Measurements from ENCODE around the gene STX10.
A peak's percentile ranks its signal among the peaks of the same experiment; 100 is the strongest.

The STX10 gene

DNA sequence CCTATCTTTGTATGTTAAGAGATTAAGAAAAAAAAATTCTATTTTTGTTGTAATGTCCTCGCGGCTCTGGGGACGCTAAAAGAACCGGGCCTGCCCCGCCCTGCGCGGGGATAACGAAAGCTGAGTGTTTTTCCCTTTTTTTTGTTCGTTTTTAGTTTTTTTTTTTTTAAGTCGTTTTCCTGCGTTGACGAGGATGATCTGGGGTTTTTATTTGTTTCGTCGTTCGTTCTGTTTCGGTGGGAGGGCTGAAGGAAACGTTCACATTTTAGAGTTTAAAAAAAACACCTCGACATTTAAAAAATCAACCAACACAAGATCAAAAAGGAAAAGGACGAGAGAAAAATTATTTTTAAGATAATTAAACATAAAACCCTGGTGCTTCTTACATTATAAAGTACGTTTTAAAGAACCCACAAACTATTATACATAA lies 53.1 kb downstream of the STX10 start:
- no peaks in the 10 kb centered on the region for H3K9me3 ChIP-seq (ENCODE audit: control insufficient read depth, insufficient read depth, low read length)
- H3K4me2 ChIP-seq (ENCODE audit: low read length): peak overlapping the region; percentile 98
- no peaks in the 10 kb centered on the region; the same call in 1 of the 2 replicates for H4K20me1 ChIP-seq (ENCODE audit: control insufficient read depth, insufficient read depth, low read depth, low read length)
- H3K79me2 ChIP-seq (ENCODE audit: control insufficient read depth, low read length): peaks cover 51% of the 10 kb centered on the region
- H3K27me3 ChIP-seq (ENCODE audit: control insufficient read depth, low read length): no peaks in the 10 kb centered on the region
- TF ChIP-seq, protein P1, sequence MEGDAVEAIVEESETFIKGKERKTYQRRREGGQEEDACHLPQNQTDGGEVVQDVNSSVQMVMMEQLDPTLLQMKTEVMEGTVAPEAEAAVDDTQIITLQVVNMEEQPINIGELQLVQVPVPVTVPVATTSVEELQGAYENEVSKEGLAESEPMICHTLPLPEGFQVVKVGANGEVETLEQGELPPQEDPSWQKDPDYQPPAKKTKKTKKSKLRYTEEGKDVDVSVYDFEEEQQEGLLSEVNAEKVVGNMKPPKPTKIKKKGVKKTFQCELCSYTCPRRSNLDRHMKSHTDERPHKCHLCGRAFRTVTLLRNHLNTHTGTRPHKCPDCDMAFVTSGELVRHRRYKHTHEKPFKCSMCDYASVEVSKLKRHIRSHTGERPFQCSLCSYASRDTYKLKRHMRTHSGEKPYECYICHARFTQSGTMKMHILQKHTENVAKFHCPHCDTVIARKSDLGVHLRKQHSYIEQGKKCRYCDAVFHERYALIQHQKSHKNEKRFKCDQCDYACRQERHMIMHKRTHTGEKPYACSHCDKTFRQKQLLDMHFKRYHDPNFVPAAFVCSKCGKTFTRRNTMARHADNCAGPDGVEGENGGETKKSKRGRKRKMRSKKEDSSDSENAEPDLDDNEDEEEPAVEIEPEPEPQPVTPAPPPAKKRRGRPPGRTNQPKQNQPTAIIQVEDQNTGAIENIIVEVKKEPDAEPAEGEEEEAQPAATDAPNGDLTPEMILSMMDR (IDR thresholded peaks at IDR 0.05; ENCODE audit: low read depth, low read length, poor library complexity, severe bottlenecking): no peak
- no peak for TF ChIP-seq EZH2phosphoT487 (IDR thresholded peaks at IDR 0.05; ENCODE audit: borderline replicate concordance, low read length)
- H3K36me3 ChIP-seq (ENCODE audit: control insufficient read depth, low read length): peaks cover 32% of the 10 kb centered on the region
- H3K4me1 ChIP-seq (ENCODE audit: control insufficient read depth, low read length): peaks cover 80% of the 10 kb centered on the region
- peaks cover 39% of the 10 kb centered on the region for H3F3A ChIP-seq (ENCODE audit: control insufficient read depth, insufficient read depth)
- H3K4me3 ChIP-seq (ENCODE audit: low read length): peak overlapping the region; percentile 88
- H3K27ac ChIP-seq (ENCODE audit: low read depth, low read length): peak overlapping the region; percentile 87
- H3K9me2 ChIP-seq (replicated peaks; ENCODE audit: control insufficient read depth, low read length): no peaks in the 10 kb centered on the region

DNA sequence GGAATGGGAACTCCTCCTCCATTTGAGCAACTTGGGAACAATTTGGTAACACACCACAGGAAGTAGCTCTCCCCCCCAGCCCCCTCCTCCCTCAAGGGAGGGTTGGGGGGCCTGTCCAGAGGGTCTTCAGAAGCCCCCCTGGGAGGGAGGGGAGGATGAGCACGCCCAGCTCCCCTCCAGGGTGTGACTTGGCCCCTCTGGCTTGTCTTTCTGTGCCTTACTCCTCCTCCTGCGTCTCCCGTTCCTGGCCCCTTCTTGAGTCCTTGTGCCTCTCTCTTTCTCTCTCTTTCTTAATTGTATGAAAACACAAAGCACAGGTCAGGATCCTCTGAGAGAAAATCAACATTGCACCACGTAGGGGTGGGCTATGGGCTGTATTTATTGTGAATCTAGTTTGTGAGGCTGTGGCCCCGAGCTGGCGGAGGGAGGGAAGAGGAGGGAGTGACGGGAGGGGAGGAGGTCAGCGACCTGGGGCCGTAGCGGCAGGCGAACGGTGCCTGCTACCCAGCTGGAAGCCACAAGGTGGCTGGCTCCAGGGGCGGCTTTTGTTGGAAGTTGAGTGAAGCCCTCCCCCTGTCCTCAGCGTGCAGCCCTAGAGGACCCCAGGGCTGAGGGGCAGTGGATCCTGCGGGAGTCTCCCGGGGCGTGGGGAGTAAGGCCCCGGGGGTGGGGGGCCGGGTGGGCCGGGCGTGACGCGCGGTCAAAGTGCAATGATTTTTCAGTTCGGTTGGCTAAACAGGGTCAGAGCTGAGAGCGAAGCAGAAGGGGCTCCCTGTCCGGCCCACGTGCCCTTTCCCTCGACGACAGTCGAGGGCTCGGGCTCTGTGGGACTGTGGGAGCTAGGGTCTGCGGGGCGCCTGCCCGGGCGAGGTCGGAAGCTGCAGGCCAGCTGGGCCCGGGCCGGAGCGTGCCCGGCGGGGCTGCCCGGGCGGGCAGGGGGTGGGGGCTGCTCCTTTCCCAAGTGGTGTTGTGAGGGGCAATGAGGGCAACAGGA lies 53.9 kb downstream of the STX10 start:
- H3F3A ChIP-seq (ENCODE audit: control insufficient read depth, insufficient read depth): peaks cover 35% of the 10 kb centered on the region
- TF ChIP-seq EZH2phosphoT487 (IDR thresholded peaks at IDR 0.05; ENCODE audit: borderline replicate concordance, low read length): no peak
- TF ChIP-seq, protein P1 (IDR thresholded peaks at IDR 0.05; ENCODE audit: low read depth, low read length, poor library complexity, severe bottlenecking): peak; percentile 25
- no peaks in the 10 kb centered on the region for H3K9me2 ChIP-seq (replicated peaks; ENCODE audit: control insufficient read depth, low read length)
- no peaks in the 10 kb centered on the region for H3K27me3 ChIP-seq (ENCODE audit: control insufficient read depth, low read length)
- H4K20me1 ChIP-seq (ENCODE audit: control insufficient read depth, insufficient read depth, low read depth, low read length): no peaks in the 10 kb centered on the region; the same call in 1 of the 2 replicates
- H3K36me3 ChIP-seq (ENCODE audit: control insufficient read depth, low read length): peaks cover 24% of the 10 kb centered on the region
- peaks cover 77% of the 10 kb centered on the region for H3K4me1 ChIP-seq (ENCODE audit: control insufficient read depth, low read length)
- peaks cover 42% of the 10 kb centered on the region for H3K79me2 ChIP-seq (ENCODE audit: control insufficient read depth, low read length)
- peak overlapping the region; percentile 88 for H3K4me3 ChIP-seq (ENCODE audit: low read length)
- peak overlapping the region; percentile 98 for H3K4me2 ChIP-seq (ENCODE audit: low read length)
- H3K9me3 ChIP-seq (ENCODE audit: control insufficient read depth, insufficient read depth, low read length): no peaks in the 10 kb centered on the region
- peak overlapping the region; percentile 87 for H3K27ac ChIP-seq (ENCODE audit: low read depth, low read length)

DNA sequence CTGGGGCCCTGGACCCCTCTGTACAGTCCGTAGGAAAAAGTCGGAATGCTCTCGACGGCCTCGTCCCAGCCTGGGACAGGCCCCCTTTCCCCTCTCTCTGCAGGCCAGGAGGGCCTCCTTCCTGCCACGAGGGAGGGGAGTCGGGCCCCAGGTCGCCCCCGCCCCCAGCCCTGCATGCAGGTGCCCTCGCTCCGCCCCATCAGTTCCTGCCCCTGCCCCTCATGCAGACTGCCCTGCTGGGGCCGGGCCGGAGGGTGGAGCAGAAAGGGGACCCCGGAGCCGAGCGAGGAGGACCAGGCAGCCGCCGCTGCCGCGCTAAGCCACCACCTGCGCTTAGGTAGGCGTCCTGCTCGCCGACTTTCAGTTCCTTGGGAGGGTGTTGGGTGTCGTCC lies 54.8 kb downstream of the STX10 start:
- H3K27me3 ChIP-seq (ENCODE audit: control insufficient read depth, low read length): no peaks in the 10 kb centered on the region
- H3K36me3 ChIP-seq (ENCODE audit: control insufficient read depth, low read length): peaks cover 16% of the 10 kb centered on the region
- H3K9me2 ChIP-seq (replicated peaks; ENCODE audit: control insufficient read depth, low read length): no peaks in the 10 kb centered on the region
- peak overlapping the region; percentile 98 for H3K4me2 ChIP-seq (ENCODE audit: low read length)
- H3K9me3 ChIP-seq (ENCODE audit: control insufficient read depth, insufficient read depth, low read length): no peaks in the 10 kb centered on the region
- H3K4me1 ChIP-seq (ENCODE audit: control insufficient read depth, low read length): peaks cover 69% of the 10 kb centered on the region
- no peaks in the 10 kb centered on the region for H4K20me1 ChIP-seq (ENCODE audit: control insufficient read depth, insufficient read depth, low read depth, low read length)
- peak overlapping the region; percentile 87 for H3K27ac ChIP-seq (ENCODE audit: low read depth, low read length)
- peaks cover 29% of the 10 kb centered on the region for H3F3A ChIP-seq (ENCODE audit: control insufficient read depth, insufficient read depth)
- H3K79me2 ChIP-seq (ENCODE audit: control insufficient read depth, low read length): peaks cover 34% of the 10 kb centered on the region
- H3K4me3 ChIP-seq (ENCODE audit: low read length): peak overlapping the region; percentile 88
- TF ChIP-seq, protein P1 (IDR thresholded peaks at IDR 0.05; ENCODE audit: low read depth, low read length, poor library complexity, severe bottlenecking): no peak
- no peak for TF ChIP-seq EZH2phosphoT487 (IDR thresholded peaks at IDR 0.05; ENCODE audit: borderline replicate concordance, low read length)

Measured in DOHH2 (cell line).